Caco-2 (cell line): ENCODE data around the gene C14orf119. TPM values are rescaled to one million over a fixed set of nuclear protein-coding genes. Genes with fewer than 3 reads are reported as not detected.

Experiments
- BruUV-seq: library from RNA; stranded (reverse); fragments of 400-500 nt; replicated peaks from 2 replicates; lab custom pipeline; 2021; lab: Mats Ljungman, UMichigan
- CTCF ChIA-PET: fragments of 300-600 bp; sonication (Branson Sonifier 250); formaldehyde crosslinking; loops from one replicate; lab custom pipeline; 2022; ENCODE audit warnings: antibody characterized with exemption; lab: Charles Lee
- POLR2A ChIA-PET: fragments of 300-600 bp; sonication (Branson Sonifier 250); formaldehyde crosslinking; loops from one replicate; lab custom pipeline; 2022; ENCODE audit warnings: antibody characterized with exemption; lab: Charles Lee
- DNase-seq, 2 experiments: peaks; one replicate each; pipeline versions ENCODE4 v3.0.0 to v3.0.0-alpha.2; 2020 to 2022
- H3K27me3 ChIP-seq: replicated peaks from 2 replicates; pipeline ENCODE4 v1.6.0; 2011; ENCODE audit warnings: low read length; ENCODE audit not compliant: control insufficient read depth, insufficient read depth
- H3K36me3 ChIP-seq: 2 replicates; pipeline ENCODE4 v1.5.1; 2011; ENCODE audit warnings: low read length; ENCODE audit not compliant: control insufficient read depth, insufficient read depth
- H3K4me1 ChIP-seq: fragments of 250-450 bp; sonication (Bioruptor Pico); 2 replicates; pipeline ENCODE4 v1.5.1; 2020; ENCODE audit warnings: mild to moderate bottlenecking
- H3K4me3 ChIP-seq: 2 replicates; pipeline ENCODE4 v1.5.1; 2011; ENCODE audit warnings: low read depth, mild to moderate bottlenecking, control low read depth, low read length
- H3K9me3 ChIP-seq: fragments of 250-450 bp; sonication (Bioruptor Pico); 2 replicates; pipeline ENCODE4 v1.5.1; 2020; ENCODE audit warnings: mild to moderate bottlenecking, moderate library complexity
- H3K27ac Mint-ChIP-seq: one replicate; pipeline ENCODE4 v1.8.0; 2022; ENCODE audit warnings: mixed read lengths; ENCODE audit not compliant: unreplicated experiment
- H3K27me3 Mint-ChIP-seq: one replicate; pipeline ENCODE4 v1.8.0; 2022; ENCODE audit warnings: mixed read lengths; ENCODE audit not compliant: insufficient read depth, unreplicated experiment
- H3K36me3 Mint-ChIP-seq: one replicate; pipeline ENCODE4 v1.8.0; 2022; ENCODE audit warnings: mild to moderate bottlenecking, mixed read lengths; ENCODE audit not compliant: insufficient read depth, unreplicated experiment
- H3K4me1 Mint-ChIP-seq: one replicate; pipeline ENCODE4 v1.8.0; 2022; ENCODE audit warnings: low read depth, mixed read lengths; ENCODE audit not compliant: unreplicated experiment
- H3K4me3 Mint-ChIP-seq: one replicate; pipeline ENCODE4 v1.8.0; 2022; ENCODE audit warnings: mild to moderate bottlenecking, moderate library complexity, mixed read lengths; ENCODE audit not compliant: unreplicated experiment
- H3K9me3 Mint-ChIP-seq: one replicate; pipeline ENCODE4 v1.8.0; 2022; ENCODE audit warnings: mixed read lengths; ENCODE audit not compliant: unreplicated experiment
- intact Hi-C: fragments of 100-400 bp; cut with micrococcal nuclease; formaldehyde crosslinking; loops from one replicate; pipeline ENCODE4 v1.10.0; 2022; ENCODE audit not compliant: unreplicated experiment
- total RNA-seq: library from RNA; stranded (reverse); gene quantifications from 2 replicates; pipeline ENCODE4 v1.2.3, GENCODE V29; 2022
- TF ChIP-seq, protein P1 (sequence below), 2 experiments: fragments of 200-600 bp in 1 of 2; IDR thresholded peaks; 1 replicate in 1 of 2; 2 replicates in 1 of 2; pipeline versions ENCODE4 v1.5.1 to v1.8.0; 2011 to 2022; ENCODE audit warnings: antibody characterized with exemption in 1 of 2, control low read depth in 1 of 2, inconsistent platforms in 1 of 2, low read depth in 1 of 2, low read length in 1 of 2, mild to moderate bottlenecking in 1 of 2, moderate library complexity in 1 of 2; ENCODE audit not compliant: insufficient read depth in 1 of 2, severe bottlenecking in 1 of 2, unreplicated experiment in 1 of 2

Gene C14orf119
- total RNA-seq, 1 experiment from 2014 or later, result 52.0 TPM

DNA sequence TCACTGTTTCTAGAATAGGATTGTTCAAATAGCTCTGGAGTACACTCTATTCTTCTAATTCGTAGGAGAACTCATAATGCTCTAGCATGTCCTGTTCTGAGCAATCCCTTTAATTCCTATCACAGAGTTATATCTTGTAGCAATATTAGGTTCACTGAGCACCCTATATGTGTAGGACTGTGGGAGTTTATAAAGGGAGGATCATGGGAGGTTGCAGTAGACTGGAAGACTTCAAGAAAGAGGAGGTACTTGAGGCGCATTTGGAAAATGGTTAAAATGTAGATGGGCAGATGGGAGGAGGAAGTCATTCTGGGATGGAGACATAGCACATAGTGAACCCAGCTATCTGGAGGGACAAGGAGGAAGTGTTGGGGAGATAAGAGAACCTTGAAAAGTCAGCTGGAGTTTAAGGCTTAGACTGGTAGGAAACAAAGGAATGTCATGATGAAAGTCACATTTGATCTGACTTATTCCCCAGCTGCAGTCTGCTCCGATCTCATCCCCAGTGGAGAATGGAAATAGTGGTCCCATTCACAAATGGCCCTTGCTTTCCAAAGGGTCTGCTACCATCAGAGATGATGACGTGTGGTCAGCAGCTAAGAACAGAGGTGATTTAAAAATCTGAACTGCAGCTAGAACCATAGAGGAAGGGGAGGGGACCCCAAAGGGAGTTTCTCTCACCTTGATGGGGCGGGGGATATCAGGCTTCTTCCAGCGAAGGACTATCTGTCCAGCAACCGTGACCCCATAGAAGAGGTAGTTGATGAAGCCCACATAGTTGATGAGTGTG, 33.9 kb downstream of the C14orf119 start:
- TF ChIP-seq, protein P1, sequence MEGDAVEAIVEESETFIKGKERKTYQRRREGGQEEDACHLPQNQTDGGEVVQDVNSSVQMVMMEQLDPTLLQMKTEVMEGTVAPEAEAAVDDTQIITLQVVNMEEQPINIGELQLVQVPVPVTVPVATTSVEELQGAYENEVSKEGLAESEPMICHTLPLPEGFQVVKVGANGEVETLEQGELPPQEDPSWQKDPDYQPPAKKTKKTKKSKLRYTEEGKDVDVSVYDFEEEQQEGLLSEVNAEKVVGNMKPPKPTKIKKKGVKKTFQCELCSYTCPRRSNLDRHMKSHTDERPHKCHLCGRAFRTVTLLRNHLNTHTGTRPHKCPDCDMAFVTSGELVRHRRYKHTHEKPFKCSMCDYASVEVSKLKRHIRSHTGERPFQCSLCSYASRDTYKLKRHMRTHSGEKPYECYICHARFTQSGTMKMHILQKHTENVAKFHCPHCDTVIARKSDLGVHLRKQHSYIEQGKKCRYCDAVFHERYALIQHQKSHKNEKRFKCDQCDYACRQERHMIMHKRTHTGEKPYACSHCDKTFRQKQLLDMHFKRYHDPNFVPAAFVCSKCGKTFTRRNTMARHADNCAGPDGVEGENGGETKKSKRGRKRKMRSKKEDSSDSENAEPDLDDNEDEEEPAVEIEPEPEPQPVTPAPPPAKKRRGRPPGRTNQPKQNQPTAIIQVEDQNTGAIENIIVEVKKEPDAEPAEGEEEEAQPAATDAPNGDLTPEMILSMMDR (IDR thresholded peaks at IDR 0.05; ENCODE audit: insufficient read depth in 1 of 2, low read depth in 1 of 2, low read length in 1 of 2, severe bottlenecking in 1 of 2, unreplicated experiment in 1 of 2), result no peak
- Mint-ChIP-seq H3K27ac (no peak overlapping the region), H3K27me3 (no peaks in the 10 kb centered on the region), H3K36me3 (no peaks in the 10 kb centered on the region), H3K9me3 (no peaks in the 10 kb centered on the region), H3K4me3 (no peak overlapping the region), H3K4me1 (no peaks in the 10 kb centered on the region)
- intact Hi-C loops, result no loop called here
- ChIA-PET POLR2A (no interaction called here), CTCF (no interaction called here)
- Histone ChIP-seq H3K4me1 (no peaks in the 10 kb centered on the region), H3K27me3 (no peaks in the 10 kb centered on the region), H3K36me3 (no peaks in the 10 kb centered on the region), H3K9me3 (no peaks in the 10 kb centered on the region), H3K4me3 (no peak overlapping the region)
- no peak for DNase-seq
- no TSS peak for BruUV-seq

GRCh38 chr14:23129759-23130316, 34.5 kb downstream of the C14orf119 start:
- BruUV-seq, result no TSS peak
- Mint-ChIP-seq H3K9me3 (no peaks in the 10 kb centered on the region), H3K36me3 (no peaks in the 10 kb centered on the region), H3K27me3 (no peaks in the 10 kb centered on the region), H3K4me3 (no peak overlapping the region), H3K27ac (no peak overlapping the region), H3K4me1 (no peaks in the 10 kb centered on the region)
- no peaks in the 10 kb centered on the region for H3K27me3 ChIP-seq
- H3K4me1 ChIP-seq, result no peaks in the 10 kb centered on the region
- no peak overlapping the region for H3K4me3 ChIP-seq
- TF ChIP-seq, protein P1 (IDR thresholded peaks at IDR 0.05; ENCODE audit: insufficient read depth in 1 of 2, low read depth in 1 of 2, low read length in 1 of 2, severe bottlenecking in 1 of 2, unreplicated experiment in 1 of 2), result no peak
- H3K9me3 ChIP-seq, result no peaks in the 10 kb centered on the region
- intact Hi-C loops, result no loop called here
- no peaks in the 10 kb centered on the region for H3K36me3 ChIP-seq
- ChIA-PET CTCF (interaction anchor here (1.1 kb wide), 1 partner anchor 9 kb away, joined by 6 read pairs; no protein-coding TSS in a partner anchor), POLR2A (no interaction called here)
- DNase-seq, result no peak

GRCh38 chr14:23130871-23131270, 35.6 kb downstream of the C14orf119 start:
- POLR2A ChIA-PET, result no interaction called here
- Mint-ChIP-seq H3K36me3 (no peaks in the 10 kb centered on the region), H3K27me3 (no peaks in the 10 kb centered on the region), H3K4me3 (no peak overlapping the region), H3K9me3 (no peaks in the 10 kb centered on the region), H3K27ac (no peak overlapping the region), H3K4me1 (no peaks in the 10 kb centered on the region)
- no TSS peak for BruUV-seq
- H3K4me3 ChIP-seq, result no peak overlapping the region
- H3K4me1 ChIP-seq, result no peaks in the 10 kb centered on the region
- TF ChIP-seq, protein P1 (IDR thresholded peaks at IDR 0.05; ENCODE audit: insufficient read depth in 1 of 2, low read depth in 1 of 2, low read length in 1 of 2, severe bottlenecking in 1 of 2, unreplicated experiment in 1 of 2), result no peak
- H3K36me3 ChIP-seq, result no peaks in the 10 kb centered on the region
- no peak for DNase-seq
- H3K9me3 ChIP-seq, result no peaks in the 10 kb centered on the region
- no peaks in the 10 kb centered on the region for H3K27me3 ChIP-seq
- CTCF ChIA-PET, result no interaction called here
- intact Hi-C loops, result no loop called here
